Ramos (cell line): ENCODE data around the gene NNMT.

Experiments used
- in situ Hi-C: fragments of 300-500 bp; cut with MboI; formaldehyde crosslinking; loops from one replicate; pipeline ENCODE4 v1.14.3; 2022; ENCODE audit warnings: low sequenced_read_pairs; ENCODE audit not compliant: unreplicated experiment

Gene NNMT

DNA sequence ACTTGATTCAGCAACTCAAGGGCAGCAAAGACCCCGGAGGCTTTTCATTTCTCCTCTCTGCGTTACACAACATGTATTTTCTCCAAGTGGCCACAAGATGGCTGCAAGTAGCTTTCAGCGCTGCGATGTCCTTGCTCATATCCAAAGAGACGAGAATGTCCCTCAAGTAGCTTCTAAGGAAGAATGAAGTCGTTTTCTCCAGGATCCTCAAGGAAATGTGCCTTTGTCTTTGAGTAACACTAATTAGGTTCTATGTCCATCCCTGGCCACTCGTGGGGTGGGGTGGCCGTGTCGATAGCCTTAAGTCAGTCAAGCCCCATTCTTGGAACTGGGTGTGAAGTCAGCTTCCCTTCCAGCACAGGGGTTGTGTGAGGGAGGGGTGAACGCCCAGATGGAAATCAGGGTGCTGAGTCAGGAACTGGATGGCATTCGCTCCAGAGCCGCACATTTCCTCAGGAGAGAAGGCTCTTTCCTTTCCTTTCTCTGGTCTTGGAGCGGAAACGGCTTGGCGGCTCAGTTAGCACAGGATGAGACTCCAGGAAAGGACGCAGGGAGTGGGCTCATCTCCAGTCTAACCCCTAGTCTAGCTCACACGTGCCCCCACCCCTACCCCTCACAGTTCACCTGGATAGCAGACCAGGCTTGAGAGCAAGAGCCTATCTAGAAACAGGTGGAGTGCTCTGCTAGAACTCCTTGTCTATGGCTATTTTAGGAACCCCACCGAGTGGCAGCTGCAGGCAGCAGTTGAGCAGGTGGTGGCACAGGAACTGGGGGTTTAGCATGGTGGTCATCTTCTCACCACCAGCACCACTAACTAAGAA is 44.3 kb downstream of the NNMT start:
- in situ Hi-C loops: loop anchor here (25.0 kb wide), 2 partner anchors 247 to 422 kb away; partner anchors contain the start of gene NXPE4

DNA sequence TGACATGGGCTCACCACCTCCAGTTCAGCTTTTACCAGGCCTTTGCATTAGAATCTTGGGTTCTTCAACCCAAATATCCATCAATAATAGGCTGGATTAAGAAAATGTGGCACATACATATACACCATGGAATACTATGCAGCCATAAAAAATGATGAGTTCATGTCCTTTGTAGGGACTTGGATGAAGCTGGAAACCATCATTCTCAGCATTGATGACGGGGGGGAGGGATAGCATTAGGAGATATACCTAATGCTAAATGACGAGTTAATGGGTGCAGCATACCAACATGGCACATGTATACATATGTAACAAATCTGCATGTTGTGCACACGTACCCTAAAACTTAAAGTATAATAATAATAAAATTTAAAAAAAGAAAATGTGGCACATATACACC is 45.5 kb downstream of the NNMT start:
- in situ Hi-C loops: loop anchor here (25.0 kb wide), 2 partner anchors 246 to 421 kb away; partner anchors contain the start of gene NXPE4

DNA sequence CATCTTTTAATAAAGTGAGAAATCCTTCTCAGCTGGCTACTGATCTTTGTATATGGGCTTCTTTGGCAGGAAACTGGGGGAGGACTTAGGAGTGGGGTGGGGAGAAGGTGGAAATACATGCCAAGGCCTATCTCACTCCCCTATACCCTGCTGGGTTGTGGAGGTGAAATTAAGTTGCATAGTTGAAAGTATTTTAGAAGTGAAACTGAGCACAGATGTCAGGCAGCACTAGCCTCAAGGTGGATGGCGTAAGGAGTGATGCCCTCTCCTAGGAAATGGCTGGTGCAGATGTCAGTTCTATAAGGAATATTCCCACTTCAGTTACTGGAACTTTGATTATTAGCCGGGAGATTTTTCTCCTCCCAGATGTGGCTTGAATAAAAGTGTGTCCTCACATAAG is 46.3 kb downstream of the NNMT start:
- in situ Hi-C loops: loop anchor here (25.0 kb wide), 2 partner anchors 245 to 420 kb away; partner anchors contain the start of gene NXPE4

DNA sequence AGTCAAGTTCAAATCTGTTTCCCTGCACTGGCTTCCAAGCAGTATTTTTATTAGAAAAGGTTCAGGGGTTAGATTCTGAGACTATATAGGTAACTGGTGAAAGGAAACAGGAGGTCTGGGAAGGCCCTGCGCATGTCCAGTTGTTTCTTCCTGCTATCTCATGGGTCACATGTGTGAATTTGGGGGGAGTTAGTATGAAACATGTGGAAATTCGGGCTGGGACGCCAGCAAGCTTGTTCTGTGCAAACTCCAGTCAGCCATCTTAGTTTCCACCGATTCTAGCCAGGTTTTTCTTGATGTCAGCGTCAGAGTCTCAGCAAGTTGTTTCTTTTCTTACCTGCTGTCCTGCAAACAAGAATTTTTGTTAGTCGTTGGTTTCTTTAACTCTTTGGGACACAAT is 46.8 kb downstream of the NNMT start:
- in situ Hi-C loops: loop anchor here (25.0 kb wide), 2 partner anchors 244 to 419 kb away; partner anchors contain the start of gene NXPE4

DNA sequence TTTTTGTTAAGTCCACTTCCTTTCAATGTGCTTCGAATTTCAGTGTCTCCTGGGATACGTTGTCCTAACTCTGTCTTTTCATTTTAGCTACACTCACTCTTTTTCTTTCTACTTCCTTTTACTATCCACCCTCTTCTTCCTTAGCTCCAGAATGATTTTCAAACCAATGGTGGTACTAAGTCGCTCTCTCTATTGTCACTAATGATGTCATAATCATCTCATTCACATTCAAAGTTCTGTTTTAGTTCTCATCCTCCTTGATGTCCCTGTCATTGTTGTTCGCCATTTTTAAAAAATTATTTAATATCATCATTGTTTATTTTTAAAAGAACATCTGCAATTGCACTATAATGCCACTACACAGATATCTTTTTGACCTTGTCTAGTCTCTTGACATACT is 47.3 kb downstream of the NNMT start:
- in situ Hi-C loops: loop anchor here (25.0 kb wide), 2 partner anchors 244 to 419 kb away; partner anchors contain the start of gene NXPE4

DNA sequence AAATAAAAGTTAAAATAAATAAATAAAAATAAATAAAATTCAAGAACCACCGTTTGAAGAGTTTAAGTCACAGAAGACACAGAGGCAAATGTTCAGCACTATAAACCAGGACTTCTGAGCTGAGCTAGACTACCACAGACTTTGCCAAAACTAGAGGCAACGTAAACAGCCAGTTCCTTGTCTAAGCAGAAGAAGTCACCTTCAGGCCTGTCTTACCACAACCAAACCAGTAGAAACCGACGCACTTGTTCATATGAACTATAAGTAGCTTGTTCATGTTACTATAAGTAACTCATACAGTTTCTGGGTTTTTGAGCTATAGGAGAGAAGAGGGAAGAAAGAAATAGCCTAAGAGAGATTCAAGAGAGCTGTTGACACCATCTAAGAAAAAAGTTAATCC is 48.3 kb downstream of the NNMT start:
- in situ Hi-C loops: loop anchor here (25.0 kb wide), 2 partner anchors 243 to 418 kb away; partner anchors contain the start of gene NXPE4

DNA sequence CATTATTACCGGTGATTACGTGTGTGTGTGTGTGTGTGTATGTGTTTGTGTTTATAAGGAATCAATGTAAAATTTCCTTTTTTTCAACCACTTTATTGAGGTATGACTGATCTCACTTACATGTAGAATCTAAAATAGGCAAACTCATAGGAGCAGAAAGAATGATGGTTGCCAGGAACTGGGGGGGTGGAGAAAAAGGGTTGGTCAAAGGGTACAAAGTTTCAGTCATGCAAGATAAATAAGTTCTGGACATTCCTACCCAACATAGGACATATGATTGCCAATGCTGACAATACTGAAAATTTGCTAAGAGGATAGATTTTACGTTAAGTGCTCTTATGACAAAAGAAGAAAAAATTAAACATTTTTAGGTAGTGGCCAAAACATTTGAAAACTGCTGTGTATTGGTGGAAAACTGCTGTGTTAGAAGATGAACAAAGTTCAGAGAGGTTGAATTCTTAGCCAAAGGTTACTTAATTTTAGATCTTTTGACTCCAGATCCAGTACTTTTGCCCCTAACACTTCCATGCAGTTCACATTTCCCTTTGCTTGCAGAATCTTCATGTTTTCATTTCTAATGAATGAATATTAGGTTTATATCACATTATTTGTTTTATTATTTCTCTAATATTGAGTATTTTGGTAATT is 49.5 kb downstream of the NNMT start:
- in situ Hi-C loops: loop anchor here (25.0 kb wide), 2 partner anchors 242 to 417 kb away; partner anchors contain the start of gene NXPE4

DNA sequence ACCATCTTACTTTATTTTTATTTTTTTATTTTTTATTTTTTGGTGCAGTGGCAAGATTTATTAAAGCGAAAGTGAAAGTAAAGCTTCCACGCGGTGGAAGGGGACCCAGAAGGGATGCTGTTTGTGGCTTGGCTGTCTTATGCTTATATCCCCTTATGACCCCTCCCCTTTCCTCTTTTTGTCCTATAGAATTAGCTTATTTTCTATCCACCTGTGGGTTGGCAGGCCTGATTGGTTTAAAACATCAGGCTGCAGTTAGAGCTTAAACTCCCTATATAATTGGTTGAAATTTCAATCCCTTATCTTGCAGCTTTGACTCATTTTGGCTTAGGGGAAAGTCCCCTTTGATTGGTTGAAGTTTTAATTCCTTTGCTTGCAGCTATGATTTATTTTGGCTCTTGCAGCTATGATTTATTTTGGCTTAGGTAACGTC is 50.5 kb downstream of the NNMT start:
- in situ Hi-C loops: loop anchor here (25.0 kb wide), 2 partner anchors 241 to 416 kb away; partner anchors contain the start of gene NXPE4

DNA sequence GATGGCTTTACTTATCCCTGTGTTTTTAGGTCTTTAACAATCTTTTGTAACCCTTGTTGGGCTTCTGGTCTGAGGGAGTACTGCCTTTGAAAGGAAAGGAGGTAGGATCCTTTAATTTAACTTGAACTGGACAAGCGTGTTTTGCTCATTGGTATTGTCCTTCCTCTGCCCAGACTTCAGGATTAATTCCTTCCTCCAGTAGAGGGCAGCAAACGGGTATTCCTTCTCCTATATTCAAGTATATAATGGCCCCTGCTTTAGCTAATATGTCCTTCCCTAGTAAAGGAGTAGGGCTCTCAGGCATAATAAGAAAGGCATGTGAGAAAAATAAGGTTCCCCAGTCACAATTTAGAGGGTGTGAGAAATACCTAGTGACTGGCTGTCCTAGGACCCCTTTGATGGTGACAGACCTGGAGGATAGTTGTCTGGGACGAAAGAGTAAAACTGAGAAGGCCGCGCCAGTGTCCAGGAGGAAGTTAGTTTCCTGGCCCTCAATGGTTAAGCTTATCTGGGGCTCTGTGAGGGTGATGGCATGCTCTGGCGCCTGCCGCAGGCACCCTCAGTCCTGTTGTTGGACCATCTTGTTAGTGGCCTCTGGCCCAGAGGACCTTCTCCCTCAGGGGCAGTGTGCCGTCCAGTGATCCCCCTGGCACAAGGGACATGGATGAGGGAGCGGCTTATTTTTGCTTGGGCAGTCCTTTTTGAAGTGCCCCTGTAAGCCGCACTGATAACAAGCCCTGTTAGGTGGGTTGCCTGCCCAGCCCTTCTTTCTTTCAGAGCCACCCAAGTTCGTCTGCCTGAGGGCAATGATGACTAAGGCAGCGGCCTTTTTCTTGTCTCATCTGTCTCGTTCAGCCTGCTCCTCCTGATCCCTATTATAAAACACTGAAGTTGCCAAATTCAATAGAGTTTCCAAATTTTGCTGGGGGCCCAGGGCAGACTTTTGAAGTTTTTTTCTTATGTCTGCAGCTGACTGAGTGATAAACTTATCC is 52.3 kb downstream of the NNMT start:
- in situ Hi-C loops: loop anchor here (25.0 kb wide), 2 partner anchors 239 to 414 kb away; partner anchors contain the start of gene NXPE4

DNA sequence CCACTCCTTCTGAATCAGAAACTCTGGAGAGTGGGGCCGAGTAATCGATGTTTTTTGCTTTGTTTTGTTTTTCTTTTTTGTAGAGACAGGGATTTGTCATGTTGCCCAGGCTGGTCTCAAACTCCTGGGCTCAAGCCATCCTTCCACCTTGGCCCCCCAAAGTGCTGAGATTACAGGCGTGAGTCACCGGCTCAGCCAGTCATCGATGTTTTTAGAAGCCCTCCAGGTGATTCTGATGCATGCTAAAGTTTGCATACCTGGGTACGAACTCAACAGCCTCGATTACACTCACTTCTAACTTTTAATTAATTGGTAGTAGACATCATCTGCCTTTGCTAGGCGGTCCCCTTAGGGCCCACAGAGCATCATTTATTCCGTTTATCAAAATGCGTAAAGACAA is 53.8 kb downstream of the NNMT start:
- in situ Hi-C loops: no loop called here

DNA sequence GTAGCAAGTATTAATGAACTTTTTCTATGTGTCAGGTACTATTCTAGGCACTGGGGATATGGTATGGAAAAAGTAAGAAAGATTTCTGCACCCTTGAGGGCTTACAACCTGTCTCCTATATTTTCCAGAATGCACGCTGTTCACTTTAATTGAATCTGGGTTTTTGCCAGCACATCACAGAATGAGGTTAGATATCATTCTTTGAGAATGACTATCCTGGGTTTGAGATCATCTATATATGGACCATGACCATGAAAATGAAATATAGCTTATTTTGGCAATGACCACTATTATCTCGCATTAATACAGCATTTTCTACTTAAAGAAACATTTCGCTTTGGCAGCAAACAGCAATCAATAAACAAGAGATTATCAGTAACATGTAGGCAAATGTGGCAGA is 57.2 kb downstream of the NNMT start:
- in situ Hi-C loops: no loop called here

DNA sequence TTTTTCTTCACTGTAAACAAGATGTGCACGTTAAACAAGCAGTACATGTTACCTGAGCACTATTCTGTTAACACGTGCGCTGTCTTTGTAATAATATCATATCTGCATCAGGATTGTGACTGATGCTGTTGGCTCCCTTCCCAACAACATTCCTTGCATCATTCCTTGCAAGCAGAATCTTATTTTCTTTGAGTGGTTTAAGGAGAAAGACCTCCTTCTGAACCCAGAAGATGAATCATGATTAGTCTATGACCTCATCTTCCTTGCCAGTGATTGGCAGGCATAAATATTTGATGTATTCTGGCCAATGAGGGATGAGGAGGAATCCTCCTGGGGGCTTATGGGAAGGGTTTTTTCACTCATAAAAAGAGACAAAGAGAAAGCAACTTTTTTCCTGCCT is 57.9 kb downstream of the NNMT start:
- in situ Hi-C loops: no loop called here

DNA sequence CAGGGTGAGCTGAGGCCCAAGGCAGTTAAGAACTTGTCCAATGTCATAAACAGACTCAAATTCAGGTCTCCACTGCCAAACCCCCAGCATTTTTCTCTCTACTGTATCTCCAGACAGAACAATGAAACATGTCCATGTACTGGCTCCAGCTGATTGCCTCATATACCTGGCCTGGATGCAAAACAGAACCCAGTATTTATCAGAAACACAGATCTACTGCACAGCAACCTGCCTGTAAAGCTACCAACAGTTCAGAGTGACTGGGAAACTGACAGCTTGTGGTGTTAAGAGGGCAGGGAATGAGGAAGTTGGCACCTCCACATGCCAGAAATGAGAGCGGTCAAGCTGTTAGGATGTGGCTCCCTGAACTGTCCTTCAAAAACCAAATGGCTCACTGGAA is 62.5 kb downstream of the NNMT start:
- in situ Hi-C loops: no loop called here

DNA sequence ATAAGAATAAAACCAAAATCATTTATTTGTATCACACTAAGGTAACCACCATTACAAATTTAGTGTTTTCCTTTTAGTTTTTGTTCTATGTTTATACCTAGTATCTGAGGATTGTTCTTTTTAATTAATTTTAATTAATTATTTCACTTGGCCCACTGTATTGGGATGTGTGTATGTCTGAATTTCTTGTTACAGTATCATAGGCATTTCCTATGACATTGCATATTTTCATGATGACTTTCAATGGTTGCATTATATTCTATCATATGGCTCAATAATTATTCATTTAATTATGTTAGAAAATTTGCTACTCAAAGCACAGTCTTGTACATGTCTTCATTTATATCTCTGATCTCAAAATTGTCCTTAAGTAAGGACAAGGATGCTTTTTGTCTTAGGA is 63.1 kb downstream of the NNMT start:
- in situ Hi-C loops: no loop called here

DNA sequence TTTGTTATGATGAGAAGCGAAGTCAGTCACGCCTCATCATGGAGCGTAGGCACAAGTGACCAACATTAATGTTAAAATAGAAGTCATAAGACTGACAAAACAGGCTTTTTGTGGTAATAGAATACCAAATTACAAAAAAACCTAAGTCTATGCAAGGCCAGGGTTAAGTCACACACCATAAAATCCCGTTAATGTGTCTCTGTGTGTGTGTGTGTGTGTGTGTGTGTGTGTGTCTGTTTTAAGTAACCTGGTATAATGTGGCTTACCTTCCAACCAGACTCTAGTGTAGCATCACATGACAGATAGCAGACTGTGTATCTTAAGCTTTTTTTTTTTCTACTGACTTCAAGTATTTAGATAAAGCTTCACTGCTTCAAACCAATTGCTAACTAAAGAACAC is 66.1 kb downstream of the NNMT start:
- in situ Hi-C loops: no loop called here

DNA sequence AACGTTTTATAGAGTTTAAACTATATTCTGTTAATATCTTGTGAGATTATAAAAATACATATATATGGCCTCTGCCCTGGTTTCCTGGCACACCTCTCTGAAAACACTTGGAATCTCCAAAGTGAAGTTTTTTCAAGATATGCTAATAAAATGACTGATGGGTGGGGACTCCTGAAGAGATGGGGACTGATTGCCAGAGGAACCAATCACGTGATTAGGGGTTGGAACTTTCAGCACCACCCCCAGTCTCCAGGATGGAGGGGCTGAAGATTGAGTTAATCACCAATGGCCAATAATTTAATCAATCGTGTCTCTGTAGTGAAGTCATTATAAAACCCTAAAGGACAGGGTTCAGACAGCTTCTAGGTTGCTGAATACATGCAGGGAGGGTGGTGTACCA is 66.8 kb downstream of the NNMT start:
- in situ Hi-C loops: no loop called here
